ENCODE data around the gene CELA3B. TPM values are rescaled to one million over a fixed set of nuclear protein-coding genes. Genes with fewer than 3 reads are reported as not detected.

CELA3B gene
- total and polyA plus RNA-seq, 10 donors: 0.08 to 1.8 (median 0.49) TPM; not detected in 4

DNA sequence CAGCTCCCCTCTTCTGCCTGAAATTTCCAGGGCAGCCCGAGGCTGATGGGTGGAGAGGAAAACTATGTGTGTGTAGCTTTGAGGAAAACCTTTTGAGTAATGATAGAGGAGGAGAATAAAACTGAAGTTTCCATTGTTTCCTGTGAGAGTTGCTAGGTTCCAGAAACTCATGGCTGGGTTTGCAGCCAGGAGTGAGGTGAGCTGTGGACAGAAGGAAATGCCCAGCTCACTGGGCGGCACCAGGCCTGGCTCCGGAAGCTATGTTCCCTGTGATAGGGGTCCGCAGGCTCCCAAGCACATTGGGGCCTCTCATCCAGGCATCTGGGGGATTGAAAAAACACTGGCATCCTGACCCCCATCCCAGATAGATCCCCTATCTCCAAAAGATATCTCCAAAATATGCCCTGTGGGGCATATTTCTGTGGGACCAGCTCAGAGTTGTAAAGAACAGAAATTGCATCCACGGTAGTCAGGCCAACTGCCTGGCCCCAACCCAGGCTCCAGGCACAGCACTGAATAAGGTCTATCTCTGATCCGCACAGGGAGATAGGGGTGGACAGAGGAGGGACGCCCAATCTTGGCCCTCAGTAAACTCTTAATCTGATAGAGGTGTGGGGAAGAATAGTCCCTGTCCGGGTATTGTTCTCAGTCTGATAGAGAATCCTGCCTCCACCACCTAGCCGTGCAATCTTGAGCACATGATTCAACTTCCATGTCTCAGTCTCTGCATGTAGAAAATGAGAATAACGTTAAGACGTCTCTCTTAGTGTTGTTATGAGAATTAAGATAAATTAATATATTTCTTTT, 37.9 kb upstream of the CELA3B start:
- 52 to 76% (median 60%) methylated on average over 11 of the region's 11 CpGs for WGBS, 5 donors
- Histone ChIP-seq H3K27me3 (replicated peaks in 1 of 7) (peaks cover 0 to 23% (median 0%) of the 10 kb centered on the region in 7 donors), H3K27ac (peak overlapping the region; percentile 48 to 77 (median 60)), H3K4me3 (no peak overlapping the region), H3K36me3 (no peaks in the 10 kb centered on the region), H3K4me1 (peaks cover 14 to 62% (median 47%) of the 10 kb centered on the region in 6 donors), H3K9me3 (no peaks in the 10 kb centered on the region)
- intact Hi-C loops (cut with DNase I; ENCODE audit: low total_unique reads): no loop called here
- DNase-seq: no peak
- TF ChIP-seq POLR2A (IDR thresholded peaks at IDR 0.05): no peak
- TF ChIP-seq POLR2AphosphoS5 (IDR thresholded peaks at IDR 0.05): peak in 1 of 3 donors; percentile 24

DNA sequence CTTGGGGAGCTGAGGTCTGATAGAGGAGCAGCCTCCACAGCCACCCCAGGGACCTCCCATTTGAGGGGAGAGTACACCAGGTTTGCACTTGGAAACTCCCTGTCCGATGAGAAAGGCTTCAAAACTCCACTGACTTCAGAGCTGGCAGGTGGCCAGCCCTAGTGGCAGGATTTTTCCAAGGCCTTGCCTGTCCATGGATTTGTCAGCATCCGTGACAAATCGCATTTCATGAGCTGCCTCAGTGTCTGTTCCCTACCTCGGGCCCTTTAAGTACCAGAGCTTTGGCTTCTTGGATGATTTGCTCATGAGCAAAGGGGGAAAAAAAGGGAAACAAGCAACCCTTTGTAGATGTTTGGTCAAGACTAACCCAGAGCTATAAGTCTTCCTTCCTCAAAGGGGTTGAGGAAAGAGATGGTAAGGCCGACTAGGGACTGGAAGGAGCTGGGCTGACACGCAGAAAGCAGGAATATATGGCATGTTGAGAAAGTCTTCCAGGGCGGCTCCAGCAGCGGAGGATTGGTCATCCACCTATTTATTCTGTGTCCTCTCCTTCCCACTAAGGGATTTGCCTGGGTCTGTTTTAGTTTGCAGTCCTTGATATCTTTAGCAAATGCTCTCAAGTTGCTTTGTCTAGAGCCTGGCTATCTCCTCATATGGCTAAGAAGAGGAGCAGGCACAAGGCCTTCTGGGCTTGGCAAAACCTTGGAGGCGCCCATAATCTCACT, 37.0 kb upstream of the CELA3B start:
- no peaks in the 10 kb centered on the region for H3K9me3 ChIP-seq
- peak overlapping the region in 7 of 8 donors; percentile 49 to 77 (median 62) for H3K27ac ChIP-seq
- H3K4me1 ChIP-seq: peaks cover 14 to 60% (median 42%) of the 10 kb centered on the region in 6 donors
- 38 to 51% (median 42%) methylated on average over 9 of the region's 9 CpGs for WGBS, 5 donors
- TF ChIP-seq, protein P1, sequence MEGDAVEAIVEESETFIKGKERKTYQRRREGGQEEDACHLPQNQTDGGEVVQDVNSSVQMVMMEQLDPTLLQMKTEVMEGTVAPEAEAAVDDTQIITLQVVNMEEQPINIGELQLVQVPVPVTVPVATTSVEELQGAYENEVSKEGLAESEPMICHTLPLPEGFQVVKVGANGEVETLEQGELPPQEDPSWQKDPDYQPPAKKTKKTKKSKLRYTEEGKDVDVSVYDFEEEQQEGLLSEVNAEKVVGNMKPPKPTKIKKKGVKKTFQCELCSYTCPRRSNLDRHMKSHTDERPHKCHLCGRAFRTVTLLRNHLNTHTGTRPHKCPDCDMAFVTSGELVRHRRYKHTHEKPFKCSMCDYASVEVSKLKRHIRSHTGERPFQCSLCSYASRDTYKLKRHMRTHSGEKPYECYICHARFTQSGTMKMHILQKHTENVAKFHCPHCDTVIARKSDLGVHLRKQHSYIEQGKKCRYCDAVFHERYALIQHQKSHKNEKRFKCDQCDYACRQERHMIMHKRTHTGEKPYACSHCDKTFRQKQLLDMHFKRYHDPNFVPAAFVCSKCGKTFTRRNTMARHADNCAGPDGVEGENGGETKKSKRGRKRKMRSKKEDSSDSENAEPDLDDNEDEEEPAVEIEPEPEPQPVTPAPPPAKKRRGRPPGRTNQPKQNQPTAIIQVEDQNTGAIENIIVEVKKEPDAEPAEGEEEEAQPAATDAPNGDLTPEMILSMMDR (IDR thresholded peaks at IDR 0.05 in 8 of 11, conservative IDR thresholded peaks at IDR 0.05 in 3 of 11): peak in 10 of 11 experiments; percentile 25 to 61 (median 48)
- no peak for TF ChIP-seq POLR2A (IDR thresholded peaks at IDR 0.05)
- TF ChIP-seq POLR2AphosphoS5 (IDR thresholded peaks at IDR 0.05): peak in 1 of 3 donors; percentile 66
- no peaks in the 10 kb centered on the region for H3K36me3 ChIP-seq
- intact Hi-C loops (cut with DNase I; ENCODE audit: low total_unique reads): no loop called here
- peaks cover 0 to 23% (median 0%) of the 10 kb centered on the region in 7 donors for H3K27me3 ChIP-seq (replicated peaks in 1 of 7)
- no peak for DNase-seq
- H3K4me3 ChIP-seq: no peak overlapping the region

DNA sequence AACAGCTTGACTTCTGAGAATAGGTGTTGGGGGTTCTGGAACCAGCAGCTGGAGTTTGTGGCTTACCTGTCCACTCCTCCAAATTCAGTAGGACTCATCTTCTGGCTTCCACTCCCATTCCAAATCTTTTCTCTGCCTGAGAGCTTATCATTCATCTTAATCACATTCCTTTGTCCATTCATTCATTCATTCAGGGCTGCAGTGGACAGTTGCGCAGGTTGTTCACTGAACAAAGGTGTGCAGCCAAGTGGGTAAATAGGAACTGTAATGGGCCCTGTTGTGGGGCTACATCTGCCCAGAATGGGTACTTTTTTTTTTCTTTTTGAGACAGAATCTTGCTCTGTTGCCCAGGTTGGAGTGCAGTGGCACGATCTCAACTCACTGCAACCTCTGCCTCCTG, 36.3 kb upstream of the CELA3B start:
- H3K36me3 ChIP-seq: no peaks in the 10 kb centered on the region
- intact Hi-C loops (cut with DNase I; ENCODE audit: low total_unique reads): no loop called here
- WGBS, 5 donors: 95 to 100% (median 100%) methylated on average over 2 of the region's 2 CpGs
- H3K4me1 ChIP-seq: peaks cover 14 to 54% (median 40%) of the 10 kb centered on the region in 6 donors
- DNase-seq: no peak
- no peaks in the 10 kb centered on the region for H3K9me3 ChIP-seq
- peaks cover 0 to 20% (median 0%) of the 10 kb centered on the region in 7 donors for H3K27me3 ChIP-seq (replicated peaks in 1 of 7)
- H3K27ac ChIP-seq: peak overlapping the region in 2 of 8 donors; percentile 62 to 76
- no peak overlapping the region for H3K4me3 ChIP-seq
- TF ChIP-seq, protein P1 (IDR thresholded peaks at IDR 0.05 in 8 of 11, conservative IDR thresholded peaks at IDR 0.05 in 3 of 11): no peak
- TF ChIP-seq POLR2AphosphoS5 (IDR thresholded peaks at IDR 0.05): no peak
- no peak for TF ChIP-seq POLR2A (IDR thresholded peaks at IDR 0.05)

DNA sequence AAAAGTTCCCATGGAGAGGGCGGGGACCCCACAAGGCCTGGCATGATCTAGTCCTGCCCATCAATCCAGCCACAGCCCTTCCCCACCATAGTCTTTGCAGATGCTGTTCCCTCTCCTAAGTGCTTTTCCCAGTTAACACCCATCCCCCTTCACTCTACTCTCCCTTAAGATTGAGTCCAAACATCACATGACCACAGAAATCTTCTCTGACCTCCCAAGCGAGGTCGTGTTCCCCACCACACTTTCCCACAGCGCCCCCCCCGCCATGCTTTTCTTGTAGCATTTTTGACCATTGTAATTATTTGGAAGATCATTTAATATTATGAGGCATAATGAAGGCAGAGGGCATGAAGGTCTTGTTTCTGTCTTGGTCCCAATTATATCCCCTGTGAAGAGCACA, 35.5 kb upstream of the CELA3B start:
- no peak overlapping the region for H3K27ac ChIP-seq
- H3K4me1 ChIP-seq: peaks cover 14 to 46% (median 35%) of the 10 kb centered on the region in 6 donors
- peaks cover 0 to 11% (median 0%) of the 10 kb centered on the region in 7 donors for H3K27me3 ChIP-seq (replicated peaks in 1 of 7)
- DNase-seq: no peak
- intact Hi-C loops (cut with DNase I; ENCODE audit: low total_unique reads): no loop called here
- no peaks in the 10 kb centered on the region for H3K36me3 ChIP-seq
- H3K4me3 ChIP-seq: no peak overlapping the region
- TF ChIP-seq, protein P1 (IDR thresholded peaks at IDR 0.05 in 8 of 11, conservative IDR thresholded peaks at IDR 0.05 in 3 of 11): no peak
- TF ChIP-seq POLR2AphosphoS5 (IDR thresholded peaks at IDR 0.05): no peak
- TF ChIP-seq POLR2A (IDR thresholded peaks at IDR 0.05): no peak
- no peaks in the 10 kb centered on the region for H3K9me3 ChIP-seq
- WGBS, 5 donors: 85 to 93% (median 87%) methylated on average over 5 of the region's 5 CpGs
